ENCODE measurements around the gene CSTB.

DNA sequence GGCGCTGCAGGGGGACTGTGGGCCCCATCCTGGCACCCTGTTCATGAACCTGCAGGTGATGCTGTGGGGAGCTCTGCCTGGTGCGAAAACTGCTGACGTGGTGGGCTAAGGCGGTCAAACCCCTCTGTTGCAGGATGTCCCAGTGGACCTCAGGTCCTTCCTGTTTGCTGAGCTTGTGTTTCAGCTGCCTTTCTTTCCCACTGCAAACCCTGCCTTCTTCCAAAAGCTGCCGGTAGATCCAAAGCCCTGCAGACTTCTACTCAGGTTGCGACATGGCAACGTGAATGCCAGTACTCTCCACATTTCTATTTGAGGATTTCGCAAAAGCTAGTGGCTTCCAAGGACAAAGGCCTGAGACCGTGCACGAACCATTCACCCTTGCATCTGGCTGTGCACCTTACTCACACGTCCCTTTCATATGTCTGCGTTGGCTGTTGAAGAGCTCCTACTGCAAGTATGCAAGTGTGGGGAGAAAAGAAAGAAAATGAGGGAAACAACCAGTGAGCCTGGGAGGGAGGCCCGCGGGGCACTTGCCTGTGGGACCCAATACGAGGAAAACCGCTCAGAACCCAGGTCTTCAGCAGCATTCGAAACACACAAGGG, 7.1 kb upstream of the CSTB start:
- no peak for TF ChIP-seq EZH2 (IDR thresholded peaks at IDR 0.05)
- TF ChIP-seq, protein P1, sequence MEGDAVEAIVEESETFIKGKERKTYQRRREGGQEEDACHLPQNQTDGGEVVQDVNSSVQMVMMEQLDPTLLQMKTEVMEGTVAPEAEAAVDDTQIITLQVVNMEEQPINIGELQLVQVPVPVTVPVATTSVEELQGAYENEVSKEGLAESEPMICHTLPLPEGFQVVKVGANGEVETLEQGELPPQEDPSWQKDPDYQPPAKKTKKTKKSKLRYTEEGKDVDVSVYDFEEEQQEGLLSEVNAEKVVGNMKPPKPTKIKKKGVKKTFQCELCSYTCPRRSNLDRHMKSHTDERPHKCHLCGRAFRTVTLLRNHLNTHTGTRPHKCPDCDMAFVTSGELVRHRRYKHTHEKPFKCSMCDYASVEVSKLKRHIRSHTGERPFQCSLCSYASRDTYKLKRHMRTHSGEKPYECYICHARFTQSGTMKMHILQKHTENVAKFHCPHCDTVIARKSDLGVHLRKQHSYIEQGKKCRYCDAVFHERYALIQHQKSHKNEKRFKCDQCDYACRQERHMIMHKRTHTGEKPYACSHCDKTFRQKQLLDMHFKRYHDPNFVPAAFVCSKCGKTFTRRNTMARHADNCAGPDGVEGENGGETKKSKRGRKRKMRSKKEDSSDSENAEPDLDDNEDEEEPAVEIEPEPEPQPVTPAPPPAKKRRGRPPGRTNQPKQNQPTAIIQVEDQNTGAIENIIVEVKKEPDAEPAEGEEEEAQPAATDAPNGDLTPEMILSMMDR (IDR thresholded peaks at IDR 0.05 in 2 of 3, conservative IDR thresholded peaks at IDR 0.05 in 1 of 3; ENCODE audit: borderline replicate concordance in 1 of 3, insufficient read depth in 1 of 3, low read depth in 2 of 3, low read length in 2 of 3) = no peak
- TF ChIP-seq POLR2A (IDR thresholded peaks at IDR 0.05; ENCODE audit: borderline replicate concordance, extremely low read depth, insufficient read depth, insufficient read length) = no peak
- no peak for TF ChIP-seq EGR1 (IDR thresholded peaks at IDR 0.05; ENCODE audit: low read depth)
- TF ChIP-seq ZFX (IDR thresholded peaks at IDR 0.05) = no peak
- no peak for TF ChIP-seq FOSL1 (IDR thresholded peaks at IDR 0.05; ENCODE audit: low read depth)
- no peak for TF ChIP-seq REST (IDR thresholded peaks at IDR 0.05; ENCODE audit: low read depth)
- TF ChIP-seq RAD21 (IDR thresholded peaks at IDR 0.05; ENCODE audit: low read depth) = no peak
- no peak for TF ChIP-seq CBX3 (IDR thresholded peaks at IDR 0.05; ENCODE audit: low read depth)
- no peak for TF ChIP-seq POLR2AphosphoS5 (IDR thresholded peaks at IDR 0.05; ENCODE audit: low read depth, low read length)
- no peak for TF ChIP-seq ZNF274 (IDR thresholded peaks at IDR 0.05; ENCODE audit: low read depth, low read length)
- no peak for TF ChIP-seq CEBPB (IDR thresholded peaks at IDR 0.05; ENCODE audit: low read depth)
